GM12873 (cell line): ENCODE results near the gene GSX1.

Experiments used
- TF ChIP-seq, protein P1 (sequence below): IDR thresholded peaks from 2 replicates; pipeline ENCODE4 v1.5.1; 2012; ENCODE audit warnings: low read depth, mild to moderate bottlenecking, moderate library complexity, low read length, control low read depth; ENCODE audit not compliant: insufficient read depth; ENCODE audit errors: missing control alignments

The GSX1 gene

DNA sequence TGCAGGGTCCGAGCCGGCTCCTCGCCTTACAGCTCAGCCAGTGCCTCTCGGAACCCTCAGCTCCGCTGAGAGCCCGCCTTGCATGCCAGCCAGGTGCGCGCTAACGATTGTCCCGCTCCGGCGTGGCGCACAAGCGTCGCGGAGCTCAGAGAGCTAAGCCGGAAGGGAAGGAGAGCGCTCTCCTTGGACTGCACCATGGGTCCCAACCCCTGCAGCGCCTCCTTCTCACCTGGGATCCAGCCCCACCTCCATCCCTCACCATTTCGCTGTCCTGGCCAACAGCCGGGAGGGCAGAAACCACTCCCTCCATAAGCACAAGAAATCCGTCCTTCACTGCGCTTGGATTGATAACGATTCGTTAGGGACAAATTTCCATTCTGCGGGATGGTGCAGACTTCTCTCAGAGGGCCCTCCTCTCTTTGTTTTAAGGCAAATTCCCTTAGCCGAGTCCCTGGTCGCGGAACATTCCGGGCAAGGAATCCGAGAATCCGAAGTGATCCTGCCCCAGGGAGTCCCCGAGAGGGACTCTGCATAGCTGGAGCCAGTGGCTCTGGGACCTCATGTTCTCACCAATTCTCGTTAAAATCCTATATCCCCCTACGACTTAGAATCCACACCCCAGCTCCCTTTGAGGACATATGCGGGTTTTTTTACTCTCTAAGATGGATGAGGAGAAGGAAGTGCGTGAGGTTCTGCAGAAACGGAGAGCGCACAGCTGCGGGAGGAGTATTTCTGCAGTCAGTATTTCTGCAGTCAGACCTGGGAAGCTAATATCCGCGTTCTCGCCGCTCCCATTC lies 2.8 kb downstream of the GSX1 start:
- TF ChIP-seq, protein P1, sequence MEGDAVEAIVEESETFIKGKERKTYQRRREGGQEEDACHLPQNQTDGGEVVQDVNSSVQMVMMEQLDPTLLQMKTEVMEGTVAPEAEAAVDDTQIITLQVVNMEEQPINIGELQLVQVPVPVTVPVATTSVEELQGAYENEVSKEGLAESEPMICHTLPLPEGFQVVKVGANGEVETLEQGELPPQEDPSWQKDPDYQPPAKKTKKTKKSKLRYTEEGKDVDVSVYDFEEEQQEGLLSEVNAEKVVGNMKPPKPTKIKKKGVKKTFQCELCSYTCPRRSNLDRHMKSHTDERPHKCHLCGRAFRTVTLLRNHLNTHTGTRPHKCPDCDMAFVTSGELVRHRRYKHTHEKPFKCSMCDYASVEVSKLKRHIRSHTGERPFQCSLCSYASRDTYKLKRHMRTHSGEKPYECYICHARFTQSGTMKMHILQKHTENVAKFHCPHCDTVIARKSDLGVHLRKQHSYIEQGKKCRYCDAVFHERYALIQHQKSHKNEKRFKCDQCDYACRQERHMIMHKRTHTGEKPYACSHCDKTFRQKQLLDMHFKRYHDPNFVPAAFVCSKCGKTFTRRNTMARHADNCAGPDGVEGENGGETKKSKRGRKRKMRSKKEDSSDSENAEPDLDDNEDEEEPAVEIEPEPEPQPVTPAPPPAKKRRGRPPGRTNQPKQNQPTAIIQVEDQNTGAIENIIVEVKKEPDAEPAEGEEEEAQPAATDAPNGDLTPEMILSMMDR: no peak

DNA sequence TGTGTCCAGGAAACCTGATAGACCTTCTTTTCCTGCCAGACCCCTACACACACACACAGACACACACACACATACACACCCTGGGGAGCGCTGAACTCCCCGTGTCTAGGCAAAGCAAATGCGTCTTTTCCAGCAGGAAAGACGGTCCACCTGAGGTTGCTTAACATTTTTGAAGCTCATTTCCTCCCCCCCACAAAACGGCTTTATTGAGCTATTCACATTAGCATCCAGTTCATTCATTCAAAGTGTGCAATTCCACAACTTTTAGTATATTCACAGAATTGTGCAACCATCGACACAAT lies 3.4 kb downstream of the GSX1 start:
- TF ChIP-seq, protein P1: no peak

DNA sequence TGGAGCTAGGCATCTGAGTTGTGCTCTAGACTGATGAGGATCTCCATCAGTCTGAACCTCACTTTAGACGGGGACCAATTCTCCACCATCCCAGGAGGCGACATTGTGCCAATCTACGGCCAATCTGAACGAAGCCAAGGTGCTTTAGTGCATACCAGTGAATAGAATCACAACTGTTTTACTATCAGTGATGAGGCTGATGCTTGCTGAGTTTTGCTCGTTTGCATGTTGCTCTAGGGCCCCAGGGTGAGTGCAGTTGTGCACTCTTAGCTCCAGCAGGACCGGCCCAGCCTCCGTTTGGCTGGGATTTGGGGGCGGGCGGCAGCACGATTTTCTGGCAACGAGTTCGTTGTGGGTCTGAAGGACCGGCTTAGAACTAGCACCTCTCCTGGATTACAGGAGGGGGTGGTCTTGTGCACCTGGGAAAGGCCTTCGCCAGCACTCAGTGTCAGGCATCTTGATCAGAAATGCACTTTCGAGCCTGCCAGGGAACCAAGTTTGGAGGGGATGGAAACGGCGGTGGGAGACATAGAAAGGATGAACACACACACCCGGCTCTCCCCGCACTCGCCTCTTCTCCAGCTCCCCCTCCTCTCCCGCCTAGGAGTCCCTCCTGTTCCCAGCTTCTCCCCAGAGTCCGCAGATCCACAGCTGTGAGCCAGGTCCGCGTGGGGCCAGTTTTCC lies 4.4 kb downstream of the GSX1 start:
- TF ChIP-seq, protein P1: no peak

DNA sequence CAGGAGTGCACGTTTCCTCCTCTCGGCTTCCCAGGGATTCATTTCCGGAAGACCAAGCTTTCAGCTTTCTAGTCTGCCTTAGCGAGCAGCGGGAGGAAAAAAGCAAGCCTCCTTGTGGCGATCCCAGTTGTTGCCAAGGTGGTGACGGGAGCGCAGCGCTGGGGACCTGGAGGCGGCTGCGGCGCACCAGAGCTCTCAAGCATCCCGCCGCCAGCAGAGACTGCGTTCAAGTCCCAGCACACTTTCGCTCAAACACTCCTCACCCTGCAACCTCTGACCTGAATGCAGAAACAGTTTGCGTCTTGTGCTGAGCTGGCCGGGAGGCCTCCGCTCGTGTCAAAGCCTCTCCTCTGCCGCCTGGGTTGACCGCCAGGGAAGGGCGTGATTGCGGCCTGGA lies 4.9 kb downstream of the GSX1 start:
- TF ChIP-seq, protein P1: no peak

DNA sequence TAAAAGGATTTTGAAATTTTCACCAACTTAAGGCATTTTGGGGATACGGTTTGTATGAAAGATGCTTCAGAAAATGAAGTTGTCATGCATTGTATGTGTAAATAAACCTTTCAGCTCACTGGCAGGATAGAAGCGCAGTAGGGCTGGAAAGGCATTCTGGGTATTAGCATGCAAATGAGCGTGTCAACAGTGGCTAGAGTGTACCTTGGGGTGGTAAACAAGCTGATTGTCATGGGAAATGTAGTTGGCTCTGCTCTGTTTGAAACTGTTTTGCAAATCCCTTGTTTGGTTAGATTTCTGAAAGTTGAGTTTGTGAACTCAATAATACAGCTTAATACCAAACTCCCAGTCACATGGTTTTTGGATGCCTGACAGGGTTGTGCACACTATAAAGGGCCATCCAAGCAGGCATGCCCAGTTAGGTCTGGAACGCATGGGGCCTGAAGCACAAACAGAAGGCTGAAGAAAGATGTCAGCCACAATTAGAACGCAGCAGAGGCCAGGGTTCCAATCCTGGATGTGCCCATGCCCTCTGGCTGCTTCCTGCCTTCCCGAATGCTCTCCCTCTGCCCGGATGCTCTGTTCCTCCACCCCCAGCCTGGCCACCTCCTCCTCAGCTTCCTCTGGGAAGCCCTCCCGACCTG lies 14.6 kb downstream of the GSX1 start:
- TF ChIP-seq, protein P1: no peak

DNA sequence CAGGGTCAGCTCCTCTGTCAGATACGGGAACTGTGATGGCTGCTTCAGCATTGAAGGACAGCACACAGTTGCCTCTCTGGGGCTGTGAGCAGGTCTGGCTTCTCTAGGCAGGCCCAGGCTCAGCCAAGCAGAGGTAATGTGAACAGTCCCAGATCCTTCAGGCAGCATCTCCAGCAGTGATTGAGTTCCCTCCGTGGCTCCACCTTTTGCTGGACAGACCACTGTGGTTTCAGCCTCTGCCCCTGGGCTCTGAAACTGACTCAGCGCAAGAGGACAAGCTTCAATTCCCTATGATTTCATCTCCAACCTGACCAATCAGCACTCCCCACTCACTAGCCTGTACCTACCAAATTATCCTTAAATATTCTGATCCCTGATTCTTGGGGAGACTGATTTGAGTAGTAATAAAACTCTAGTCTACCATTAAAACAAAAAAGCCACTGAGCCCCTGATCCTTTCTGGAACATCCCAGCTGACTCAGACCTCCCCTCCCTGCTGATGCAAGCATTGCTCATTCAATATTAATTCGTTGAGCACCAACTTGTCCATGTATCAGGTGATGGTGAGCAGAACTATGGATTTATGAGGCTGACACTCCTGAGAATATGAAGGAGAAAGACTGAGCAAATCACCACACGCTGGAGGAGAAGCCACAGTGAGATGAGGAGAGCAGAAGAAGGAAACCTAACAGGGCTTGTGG lies 16.7 kb downstream of the GSX1 start:
- TF ChIP-seq, protein P1: no peak

DNA sequence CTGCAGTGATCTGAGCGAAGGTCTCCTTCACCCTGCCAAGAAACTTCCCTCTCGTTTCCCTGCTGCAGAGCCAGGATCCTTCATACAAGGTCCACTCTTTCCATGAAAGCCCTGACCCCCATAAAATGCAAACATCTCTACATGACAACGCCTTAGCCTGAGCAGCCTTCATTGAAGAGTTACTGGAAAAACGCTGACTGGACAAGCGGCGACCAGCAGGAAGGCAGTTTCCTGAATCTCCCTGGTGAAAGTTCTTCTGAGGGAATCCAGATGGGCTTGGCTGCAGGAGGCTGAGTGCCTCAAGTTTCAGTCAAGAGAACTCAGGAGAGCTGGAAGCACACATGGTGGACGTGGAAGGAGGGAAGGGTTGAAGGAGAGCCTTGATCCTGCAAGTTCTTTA lies 17.7 kb downstream of the GSX1 start:
- TF ChIP-seq, protein P1: no peak
